ENCODE results near the gene POSTN.

Gene POSTN

GRCh38 chr13:37534676-37535075, 63.9 kb downstream of the POSTN start:
- ATAC-seq, result no peak

GRCh38 chr13:37534181-37534580, 64.4 kb downstream of the POSTN start:
- TF ChIP-seq ESRRG (CRISPR knock-in tag; IDR thresholded peaks at IDR 0.05), result no peak
- no peak for TF ChIP-seq OSR1 (CRISPR knock-in tag; IDR thresholded peaks at IDR 0.05)
- no peak for TF ChIP-seq ZNF565 (CRISPR knock-in tag; conservative IDR thresholded peaks at IDR 0.05; ENCODE audit: low read depth)
- no peak for TF ChIP-seq BACH2 (CRISPR knock-in tag; IDR thresholded peaks at IDR 0.05; ENCODE audit: borderline replicate concordance)
- ATAC-seq, result no peak; the same call in 2 of the 3 replicates

More at GRCh38 chr13:37534676-37535075, 63.9 kb downstream of the POSTN start:
- TF ChIP-seq CSRNP3 (CRISPR knock-in tag; IDR thresholded peaks at IDR 0.05) (no peak), GLIS3 (CRISPR knock-in tag; IDR thresholded peaks at IDR 0.05) (no peak), PPARA (CRISPR knock-in tag; IDR thresholded peaks at IDR 0.05; ENCODE audit: borderline replicate concordance) (no peak), CSDC2 (CRISPR knock-in tag; IDR thresholded peaks at IDR 0.05) (no peak), TCF4 (CRISPR knock-in tag; IDR thresholded peaks at IDR 0.05; ENCODE audit: borderline replicate concordance) (no peak)

GRCh38 chr13:37531049-37531448, 67.5 kb downstream of the POSTN start:
- TF ChIP-seq CSRNP3 (CRISPR knock-in tag; IDR thresholded peaks at IDR 0.05) (no peak), SNAI2 (CRISPR knock-in tag; IDR thresholded peaks at IDR 0.05) (no peak), ARNTL (CRISPR knock-in tag; IDR thresholded peaks at IDR 0.05; ENCODE audit: borderline replicate concordance, low read depth) (no peak), BACH2 (CRISPR knock-in tag; IDR thresholded peaks at IDR 0.05; ENCODE audit: borderline replicate concordance) (no peak), ZNF70 (CRISPR knock-in tag; IDR thresholded peaks at IDR 0.05) (no peak), POU6F1 (CRISPR knock-in tag; IDR thresholded peaks at IDR 0.05; ENCODE audit: borderline replicate concordance, low read depth) (no peak), ESRRG (CRISPR knock-in tag; IDR thresholded peaks at IDR 0.05) (no peak), ZNF565 (CRISPR knock-in tag; conservative IDR thresholded peaks at IDR 0.05; ENCODE audit: low read depth) (no peak), TSHZ2 (CRISPR knock-in tag; IDR thresholded peaks at IDR 0.05) (no peak), GLIS3 (CRISPR knock-in tag; IDR thresholded peaks at IDR 0.05) (no peak), TCF4 (CRISPR knock-in tag; IDR thresholded peaks at IDR 0.05; ENCODE audit: borderline replicate concordance) (no peak), PATZ1 (CRISPR knock-in tag; IDR thresholded peaks at IDR 0.05; ENCODE audit: borderline replicate concordance) (no peak), ZFP30 (CRISPR knock-in tag; IDR thresholded peaks at IDR 0.05) (no peak)
- ATAC-seq, result no peak

- ATAC-seq, result no peak
- TF ChIP-seq POU6F1 (CRISPR knock-in tag; IDR thresholded peaks at IDR 0.05; ENCODE audit: borderline replicate concordance, low read depth) (no peak), RARB (CRISPR knock-in tag; IDR thresholded peaks at IDR 0.05) (no peak), TCF4 (CRISPR knock-in tag; IDR thresholded peaks at IDR 0.05; ENCODE audit: borderline replicate concordance) (no peak), CSDC2 (CRISPR knock-in tag; IDR thresholded peaks at IDR 0.05) (no peak), TSHZ2 (CRISPR knock-in tag; IDR thresholded peaks at IDR 0.05) (no peak), ZNF70 (CRISPR knock-in tag; IDR thresholded peaks at IDR 0.05) (no peak), BACH2 (CRISPR knock-in tag; IDR thresholded peaks at IDR 0.05; ENCODE audit: borderline replicate concordance) (no peak), SNAI2 (CRISPR knock-in tag; IDR thresholded peaks at IDR 0.05) (no peak), PPARA (CRISPR knock-in tag; IDR thresholded peaks at IDR 0.05; ENCODE audit: borderline replicate concordance) (no peak), ESRRG (CRISPR knock-in tag; IDR thresholded peaks at IDR 0.05) (no peak), ZNF565 (CRISPR knock-in tag; conservative IDR thresholded peaks at IDR 0.05; ENCODE audit: low read depth) (no peak), ZC3H10 (CRISPR knock-in tag; IDR thresholded peaks at IDR 0.05) (no peak), ARNTL (CRISPR knock-in tag; IDR thresholded peaks at IDR 0.05; ENCODE audit: borderline replicate concordance, low read depth) (no peak)
Measured at GRCh38 chr13:37529751-37530385, 68.7 kb downstream of the POSTN start.
